HS-5 (cell line): ENCODE results near the gene EPX.

Experiments used
- DNase-seq: peaks from one replicate; pipeline ENCODE4 v3.0.0-alpha.2; 2012; ENCODE audit warnings: low read depth

Gene EPX

DNA sequence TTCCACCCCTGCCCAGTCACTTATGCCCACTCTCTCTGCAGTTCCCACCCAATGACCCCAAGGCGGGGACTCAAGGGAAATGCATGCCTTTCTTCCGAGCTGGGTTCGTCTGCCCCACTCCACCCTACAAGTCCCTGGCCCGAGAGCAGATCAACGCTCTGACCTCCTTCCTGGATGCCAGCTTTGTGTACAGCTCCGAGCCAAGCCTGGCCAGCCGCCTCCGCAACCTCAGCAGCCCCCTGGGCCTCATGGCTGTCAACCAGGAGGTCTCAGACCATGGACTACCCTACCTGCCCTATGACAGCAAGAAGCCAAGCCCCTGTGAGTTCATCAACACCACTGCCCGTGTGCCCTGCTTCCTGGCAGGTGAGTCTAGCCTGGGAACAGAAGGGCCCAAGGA is 59.6 kb downstream of the EPX start:
- no peak for DNase-seq

DNA sequence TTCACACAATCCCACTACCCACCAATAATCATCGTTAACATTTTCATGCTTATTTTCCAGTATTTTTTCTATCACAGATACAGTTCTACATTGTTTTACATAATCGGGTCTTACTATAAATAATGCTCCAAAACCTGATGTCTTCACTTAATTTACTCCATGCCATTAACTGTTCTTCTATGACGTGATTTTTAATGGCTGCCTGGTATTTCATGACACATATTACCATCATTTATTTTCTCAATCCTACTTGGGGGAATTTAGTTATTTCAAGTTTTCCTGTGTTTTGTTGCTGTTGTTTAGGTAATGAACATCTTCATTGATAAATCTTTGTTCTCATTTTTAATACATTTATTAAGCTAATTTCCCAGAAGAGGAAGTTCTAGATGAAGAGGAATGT is 60.6 kb downstream of the EPX start:
- no peak for DNase-seq
